H9 (cell line): ENCODE results near the gene TRMT1. TPM values are rescaled to one million over a fixed set of nuclear protein-coding genes. Genes with fewer than 3 reads are reported as not detected.

Experiments used
- DNase-seq: peaks from one replicate; pipeline ENCODE4 v3.0.0-alpha.2; 2017
- H2AFZ ChIP-seq: one replicate; pipeline ENCODE4 v1.6.1; 2013; ENCODE audit warnings: mild to moderate bottlenecking, low read length, control low read depth, moderate library complexity
- H2AK5ac ChIP-seq: 2 replicates; pipeline ENCODE4 v1.6.1; 2013; ENCODE audit warnings: low read length, control low read depth, mixed read lengths; ENCODE audit not compliant: insufficient read length
- H2BK120ac ChIP-seq: one replicate; pipeline ENCODE4 v1.6.1; 2013; ENCODE audit warnings: low read depth, mild to moderate bottlenecking, low read length, control low read depth, inconsistent platforms; ENCODE audit not compliant: poor library complexity, severe bottlenecking
- H2BK12ac ChIP-seq: 2 replicates; pipeline ENCODE4 v1.6.1; 2013; ENCODE audit warnings: low read length, control low read depth, mixed read lengths, low read depth; ENCODE audit not compliant: insufficient read length
- H2BK15ac ChIP-seq: 2 replicates; pipeline ENCODE4 v1.6.1; 2013; ENCODE audit warnings: low read depth, low read length, control low read depth
- H2BK20ac ChIP-seq: one replicate; pipeline ENCODE4 v1.6.1; 2013; ENCODE audit warnings: low read depth, mild to moderate bottlenecking, low read length, control low read depth, inconsistent platforms; ENCODE audit not compliant: poor library complexity, severe bottlenecking
- H2BK5ac ChIP-seq: 2 replicates; pipeline ENCODE4 v1.6.1; 2013; ENCODE audit warnings: low read length, control low read depth, mixed read lengths; ENCODE audit not compliant: insufficient read length
- H3K14ac ChIP-seq: 2 replicates; pipeline ENCODE4 v1.6.1; 2013; ENCODE audit warnings: low read length, control low read depth; ENCODE audit not compliant: insufficient read depth
- H3K18ac ChIP-seq: 2 replicates; pipeline ENCODE4 v1.6.1; 2013; ENCODE audit warnings: low read depth, mild to moderate bottlenecking, mixed read lengths, low read length, control low read depth; ENCODE audit not compliant: insufficient read length
- H3K23ac ChIP-seq: 2 replicates; pipeline ENCODE4 v1.6.1; 2013; ENCODE audit warnings: low read length, control low read depth, mixed read lengths, low read depth; ENCODE audit not compliant: insufficient read length
- H3K23me2 ChIP-seq: 2 replicates; pipeline ENCODE4 v1.6.1; 2013; ENCODE audit warnings: low read depth, mild to moderate bottlenecking, mixed read lengths, low read length, control low read depth; ENCODE audit not compliant: insufficient read length, poor library complexity, severe bottlenecking
- H3K27ac ChIP-seq: 2 replicates; pipeline ENCODE4 v1.5.1; 2013; ENCODE audit warnings: low read length, control low read depth, mixed read lengths, low read depth; ENCODE audit not compliant: insufficient read length
- H3K27me3 ChIP-seq: 2 replicates; pipeline ENCODE4 v1.6.1; 2013; ENCODE audit warnings: low read length, control low read depth, inconsistent platforms; ENCODE audit not compliant: insufficient read depth
- H3K4ac ChIP-seq: 2 replicates; pipeline ENCODE4 v1.6.1; 2013; ENCODE audit warnings: low read depth, mild to moderate bottlenecking, control low read depth, inconsistent platforms, low read length, moderate library complexity
- H3K4me1 ChIP-seq: 2 replicates; pipeline ENCODE4 v1.6.1; 2013; ENCODE audit warnings: low read length, control low read depth, inconsistent platforms; ENCODE audit not compliant: insufficient read depth
- H3K4me2 ChIP-seq: 2 replicates; pipeline ENCODE4 v1.6.1; 2013; ENCODE audit warnings: low read length, control low read depth, mixed read lengths; ENCODE audit not compliant: insufficient read length, insufficient read depth
- H3K56ac ChIP-seq: 2 replicates; pipeline ENCODE4 v1.6.1; 2013; ENCODE audit warnings: low read depth, mild to moderate bottlenecking, mixed read lengths, low read length, control low read depth; ENCODE audit not compliant: insufficient read length
- H3K79me1 ChIP-seq: 2 replicates; pipeline ENCODE4 v1.6.1; 2013; ENCODE audit warnings: low read depth, mild to moderate bottlenecking, moderate library complexity, low read length, control low read depth, inconsistent platforms; ENCODE audit not compliant: insufficient read depth, poor library complexity, severe bottlenecking
- H3K79me2 ChIP-seq: 2 replicates; pipeline ENCODE4 v1.6.1; 2013; ENCODE audit warnings: low read length, control low read depth, inconsistent platforms; ENCODE audit not compliant: insufficient read depth
- H3K9ac ChIP-seq: 2 replicates; pipeline ENCODE4 v1.6.1; 2013; ENCODE audit warnings: low read length, control low read depth, mixed read lengths; ENCODE audit not compliant: insufficient read length; ENCODE audit errors: extremely low read depth
- H3K9me3 ChIP-seq: one replicate; pipeline ENCODE4 v1.6.1; 2013; ENCODE audit warnings: low read depth, low read length, inconsistent platforms; ENCODE audit not compliant: control insufficient read depth
- H3T11ph ChIP-seq: one replicate; pipeline ENCODE4 v1.6.1; 2013; ENCODE audit warnings: mild to moderate bottlenecking, low read length, control low read depth, inconsistent platforms
- H4K20me1 ChIP-seq: one replicate; pipeline ENCODE4 v1.6.1; 2013; ENCODE audit not compliant: control insufficient read depth, insufficient read length, insufficient read depth
- H4K5ac ChIP-seq: 2 replicates; pipeline ENCODE4 v1.6.1; 2013; ENCODE audit warnings: low read depth, mild to moderate bottlenecking, mixed read lengths, low read length, control low read depth; ENCODE audit not compliant: insufficient read length
- H4K8ac ChIP-seq: replicated peaks from 2 replicates; pipeline ENCODE4 v1.6.1; 2013; ENCODE audit warnings: low read length, control low read depth, mixed read lengths, low read depth; ENCODE audit not compliant: insufficient read length
- H4K91ac ChIP-seq: 2 replicates; pipeline ENCODE4 v1.6.1; 2013; ENCODE audit warnings: low read depth, mild to moderate bottlenecking, moderate library complexity, mixed read lengths, low read length, control low read depth; ENCODE audit not compliant: insufficient read length
- H3K27ac Mint-ChIP-seq, 3 experiments: 2 replicates in 2 of 3; 3 replicates in 1 of 3; pipeline ENCODE4 v1.8.0; 2020 to 2021; ENCODE audit warnings: mixed read lengths in 3 of 3, mild to moderate bottlenecking in 1 of 3, moderate library complexity in 1 of 3
- H3K27me3 Mint-ChIP-seq: 2 replicates; pipeline ENCODE4 v1.8.0; 2021; ENCODE audit warnings: low read depth, mild to moderate bottlenecking, moderate library complexity, mixed read lengths
- H3K36me3 Mint-ChIP-seq, 3 experiments: 2 replicates in 2 of 3; 3 replicates in 1 of 3; pipeline ENCODE4 v1.8.0; 2020 to 2021; ENCODE audit warnings: low read depth in 3 of 3, mixed read lengths in 3 of 3; ENCODE audit not compliant: insufficient read depth in 1 of 3
- H3K4me1 Mint-ChIP-seq, 2 experiments: 2 replicates each; pipeline ENCODE4 v1.8.0; 2020; ENCODE audit warnings: mixed read lengths in 2 of 2
- H3K4me3 Mint-ChIP-seq, 2 experiments: 2 replicates in 1 of 2; 3 replicates in 1 of 2; pipeline ENCODE4 v1.8.0; 2020 to 2021; ENCODE audit warnings: mild to moderate bottlenecking in 2 of 2, mixed read lengths in 2 of 2, moderate library complexity in 1 of 2
- H3K9me3 Mint-ChIP-seq, 2 experiments: 2 replicates in 1 of 2; 3 replicates in 1 of 2; pipeline ENCODE4 v1.8.0; 2020; ENCODE audit warnings: mild to moderate bottlenecking in 2 of 2, mixed read lengths in 2 of 2, moderate library complexity in 1 of 2
- CTCF ChIP-seq: fragments of 200-600 bp; sonication (generic); conservative IDR thresholded peaks from 3 replicates; pipeline ENCODE4 v1.8.0; 2021; ENCODE audit warnings: antibody characterized with exemption, mild to moderate bottlenecking
- WGBS: extraction: QIAGEN DNeasy Blood & Tissue Kit; methylation state at CpG from one replicate; pipeline ENCODE4 v1.1.7; 2013; ENCODE audit warnings: missing lambda C conversion rate, low lambda C conversion rate, mixed read lengths; ENCODE audit not compliant: insufficient read length; ENCODE audit errors: extremely low coverage; 5-methylcytosine and 5-hydroxymethylcytosine counted together
- total RNA-seq: library from RNA; stranded (reverse); gene quantifications from 2 replicates; pipeline ENCODE4 v1.2.1, GENCODE V29; 2021

TRMT1 gene
- total RNA-seq, 1 experiment from 2014 or later, result 95.7 TPM

- no peak overlapping the region for H3K9ac ChIP-seq
- no peaks in the 10 kb centered on the region for H3K79me1 ChIP-seq
- no peak overlapping the region for H3K56ac ChIP-seq
- no peak overlapping the region for H3K27ac ChIP-seq
- peaks cover 68% of the 10 kb centered on the region for H3K27me3 Mint-ChIP-seq
- peaks cover 7% of the 10 kb centered on the region; the same call in 1 of the 2 replicates for H3K4me1 ChIP-seq
- H3T11ph ChIP-seq, result no peak overlapping the region
- H3K36me3 Mint-ChIP-seq, result peaks cover 0 to 1% (median 0%) of the 10 kb centered on the region in 3 experiments; a peak in 1 of 7 replicates
- TF ChIP-seq CTCF, result no peak
- no peak overlapping the region for H2BK20ac ChIP-seq
- H2BK12ac ChIP-seq, result no peak overlapping the region
- H4K5ac ChIP-seq, result no peak overlapping the region
- no peak overlapping the region for H3K23ac ChIP-seq
- no peaks in the 10 kb centered on the region for H4K20me1 ChIP-seq
- no peak overlapping the region for H2AK5ac ChIP-seq
- H4K91ac ChIP-seq, result no peak overlapping the region
- H3K14ac ChIP-seq, result no peak overlapping the region
- H3K27me3 ChIP-seq, result peaks cover 2% of the 10 kb centered on the region; the same call in 1 of the 2 replicates
- H3K27ac Mint-ChIP-seq, result no peak overlapping the region
- DNase-seq, result no peak
- no peaks in the 10 kb centered on the region for H3K9me3 ChIP-seq
- H3K9me3 Mint-ChIP-seq, result no peaks in the 10 kb centered on the region
- no peak overlapping the region for H4K8ac ChIP-seq
- H3K4me3 Mint-ChIP-seq, result peak overlapping the region in 1 of 2 experiments; percentile 14; a peak in 1 of 5 replicates
- H3K4me1 Mint-ChIP-seq, result peaks cover 16 to 43% of the 10 kb centered on the region in 2 experiments
- no peak overlapping the region for H3K18ac ChIP-seq
- H2BK5ac ChIP-seq, result no peak overlapping the region
- H3K4ac ChIP-seq, result no peak overlapping the region
- H2BK15ac ChIP-seq, result no peak overlapping the region
- H2BK120ac ChIP-seq, result no peak overlapping the region
- no peak overlapping the region for H2AFZ ChIP-seq
- peaks cover 3% of the 10 kb centered on the region for H3K23me2 ChIP-seq
- H3K79me2 ChIP-seq, result no peaks in the 10 kb centered on the region
- no CpG with 5 or more reads among the region's 8 CpGs for WGBS
- no peak overlapping the region for H3K4me2 ChIP-seq
Measured at GRCh38 chr19:13076320-13076719, 40.2 kb downstream of the TRMT1 start.
